B cell (primary cell): ENCODE results near the gene TSTD2. TPM values are rescaled to one million over a fixed set of nuclear protein-coding genes. Genes with fewer than 3 reads are reported as not detected.

Experiments used
- ATAC-seq: fragments of 200-7000 bp; cut with Tn5 transposase; one replicate; pipeline ENCODE4 v1.10.0; 2021; ENCODE audit warnings: low read depth, mild to moderate bottlenecking, moderate number of reproducible peaks, moderate library complexity
- CTCF ChIA-PET: fragments of 350-600 bp; sonication (Branson Sonifier 250); formaldehyde crosslinking; loops from one replicate; lab custom pipeline; 2021; ENCODE audit warnings: antibody characterized with exemption, inconsistent platforms; lab: Charles Lee
- POLR2A ChIA-PET: fragments of 350-600 bp; sonication (Branson Sonifier 250); formaldehyde crosslinking; loops from one replicate; lab custom pipeline; 2021; ENCODE audit warnings: antibody characterized with exemption; lab: Charles Lee
- DNase-seq: peaks from one replicate; pipeline ENCODE4 v3.0.0; 2013
- H2AFZ ChIP-seq: 2 replicates; pipeline ENCODE4 v1.6.1; 2012; ENCODE audit warnings: mild to moderate bottlenecking, low read depth, low read length; ENCODE audit not compliant: insufficient read depth, poor library complexity, severe bottlenecking
- H3K27ac ChIP-seq, 2 donors: 1 replicate in 1 of 2; 2 replicates in 1 of 2; pipeline ENCODE4 v1.5.1; 2012 to 2013; ENCODE audit warnings: low read length in 2 of 2, mild to moderate bottlenecking in 2 of 2, moderate library complexity in 1 of 2
- H3K27me3 ChIP-seq, 4 experiments: fragments of 200-600 bp in 1 of 4; sonication (generic) in 1 of 4; replicated peaks in 1 of 4; 1 replicate in 2 of 4; 2 replicates in 2 of 4; pipeline versions ENCODE4 v1.6.1 to v1.7.0; 2013 to 2016; ENCODE audit warnings: low read length in 3 of 4, mild to moderate bottlenecking in 2 of 4, mixed read lengths in 1 of 4, moderate library complexity in 1 of 4; ENCODE audit not compliant: insufficient read depth in 4 of 4, control insufficient read depth in 3 of 4; ENCODE audit errors: control extremely low read depth in 1 of 4
- H3K36me3 ChIP-seq, 2 experiments: replicated peaks in 1 of 2; 1 replicate in 1 of 2; 2 replicates in 1 of 2; pipeline versions ENCODE4 v1.6.1 to v1.7.1; 2013; ENCODE audit warnings: low read length in 1 of 2; ENCODE audit not compliant: insufficient read depth in 2 of 2, control insufficient read depth in 1 of 2; ENCODE audit errors: control extremely low read depth in 1 of 2, extremely low read depth in 1 of 2
- H3K4me1 ChIP-seq, 2 donors: fragments of 200-600 bp in 1 of 2; sonication (generic) in 1 of 2; 1 replicate in 1 of 2; 2 replicates in 1 of 2; pipeline versions ENCODE4 v1.5.1 to v1.6.1; 2013 to 2017; ENCODE audit warnings: low read length in 2 of 2; ENCODE audit not compliant: control insufficient read depth in 2 of 2, insufficient read depth in 2 of 2
- H3K4me2 ChIP-seq: replicated peaks from 2 replicates; pipeline ENCODE3; 2012; ENCODE audit warnings: mild to moderate bottlenecking, low read depth, low read length; ENCODE audit not compliant: poor library complexity, severe bottlenecking
- H3K4me3 ChIP-seq, 5 experiments: fragments of 200-600 bp in 1 of 5; sonication (generic) in 1 of 5; 1 replicate in 3 of 5; 2 replicates in 2 of 5; pipeline versions ENCODE4 v1.5.1 to v1.7.0; 2011 to 2016; ENCODE audit warnings: low read length in 4 of 5, mild to moderate bottlenecking in 4 of 5, low read depth in 2 of 5, control low read depth in 1 of 5, moderate library complexity in 1 of 5; ENCODE audit not compliant: insufficient read depth in 1 of 5; ENCODE audit errors: control extremely low read depth in 1 of 5, extremely low read depth in 1 of 5
- H3K79me2 ChIP-seq: fragments of 200-600 bp; sonication (generic); one replicate; pipeline ENCODE4 v1.6.0; 2016; ENCODE audit warnings: low read length; ENCODE audit not compliant: control insufficient read depth, insufficient read depth
- H3K9ac ChIP-seq: fragments of 200-600 bp; sonication (generic); 2 replicates; pipeline ENCODE4 v1.6.1; 2017; ENCODE audit warnings: mild to moderate bottlenecking, low read length, moderate library complexity
- H3K9me3 ChIP-seq, 3 donors: one replicate each; pipeline versions ENCODE4 v1.6.1 to v1.7.1; 2013; ENCODE audit warnings: low read length in 2 of 3; ENCODE audit not compliant: control insufficient read depth in 2 of 3, insufficient read depth in 1 of 3; ENCODE audit errors: control extremely low read depth in 1 of 3
- H4K20me1 ChIP-seq: 2 replicates; pipeline ENCODE4 v1.6.0; 2012; ENCODE audit warnings: mild to moderate bottlenecking, low read length; ENCODE audit not compliant: insufficient read depth, control insufficient read depth, poor library complexity, severe bottlenecking
- H3K27ac Mint-ChIP-seq: one replicate; pipeline ENCODE4 v1.8.0; 2021; ENCODE audit warnings: mixed read lengths
- H3K27me3 Mint-ChIP-seq: one replicate; pipeline ENCODE4 v1.8.0; 2021; ENCODE audit warnings: mixed read lengths
- H3K4me1 Mint-ChIP-seq: one replicate; pipeline ENCODE4 v1.8.0; 2021; ENCODE audit warnings: mixed read lengths
- H3K4me3 Mint-ChIP-seq: one replicate; pipeline ENCODE4 v1.8.0; 2021; ENCODE audit warnings: mixed read lengths
- H3K9me3 Mint-ChIP-seq: one replicate; pipeline ENCODE4 v1.8.0; 2022; ENCODE audit warnings: mixed read lengths; ENCODE audit not compliant: insufficient read depth
- CTCF ChIP-seq: fragments of 200-600 bp; IDR thresholded peaks from one replicate; pipeline ENCODE4 v1.8.0; 2022; ENCODE audit warnings: antibody characterized with exemption, mild to moderate bottlenecking
- EZH2 ChIP-seq: IDR thresholded peaks from 2 replicates; pipeline ENCODE4 v1.6.1; 2012; ENCODE audit warnings: borderline replicate concordance, low read depth, mild to moderate bottlenecking, moderate library complexity, low read length; ENCODE audit not compliant: insufficient read depth, poor library complexity, severe bottlenecking
- WGBS: methylation state at CpG from one replicate; pipeline ENCODE4 v1.1.5; 2013; ENCODE audit warnings: missing lambda C conversion rate; ENCODE audit not compliant: insufficient coverage; 5-methylcytosine and 5-hydroxymethylcytosine counted together
- intact Hi-C: fragments of 100-400 bp; cut with micrococcal nuclease; formaldehyde crosslinking; loops from one replicate; pipeline ENCODE4 v1.10.0; 2022
- polyA plus RNA-seq: library from polyadenylated mRNA; depleted of rRNA; stranded (reverse); fragments of >200 nt; gene quantifications from 2 replicates; pipeline ENCODE4 v1.2.3, GENCODE V29; 2012
- total RNA-seq, 2 donors: library from RNA; stranded (reverse); fragments of 120-200 nt in 1 of 2; gene quantifications; 1 replicate in 1 of 2; 2 replicates in 1 of 2; pipeline versions ENCODE4 v1.2.3 to v1.2.4, GENCODE V29; 2013 to 2022

Gene TSTD2
- total and polyA plus RNA-seq, 2 donors (not counting 1 experiment from before 2014, with no cell fraction given) = 12.7 to 29.2 TPM

GRCh38 chr9:97675655-97676054 lies 42.5 kb upstream of the TSTD2 start:
- TF ChIP-seq CTCF (no peak), EZH2 (no peak)
- Histone ChIP-seq H3K4me2 (no peak overlapping the region), H2AFZ (no peak overlapping the region), H3K36me3 (peaks cover 3 to 72% of the 10 kb centered on the region in 2 experiments), H3K4me3 (no peak overlapping the region), H4K20me1 (no peaks in the 10 kb centered on the region), H3K9ac (no peak overlapping the region), H3K27ac (no peak overlapping the region), H3K79me2 (no peaks in the 10 kb centered on the region), H3K4me1 (no peaks in the 10 kb centered on the region), H3K27me3 (no peaks in the 10 kb centered on the region), H3K9me3 (no peaks in the 10 kb centered on the region)
- no peaks in the 10 kb centered on the region for H3K27me3 Mint-ChIP-seq
- no peaks in the 10 kb centered on the region for H3K9me3 Mint-ChIP-seq
- intact Hi-C loops = no loop called here
- H3K4me1 Mint-ChIP-seq = no peaks in the 10 kb centered on the region
- ChIA-PET POLR2A (no interaction called here), CTCF (no interaction called here)
- ATAC-seq (no peak), DNase-seq (no peak)
- H3K27ac Mint-ChIP-seq = no peak overlapping the region
- WGBS = 80% methylated on average over 1 of the region's 3 CpGs
- no peak overlapping the region for H3K4me3 Mint-ChIP-seq

- ATAC-seq (no peak), DNase-seq (no peak)
- Mint-ChIP-seq H3K27me3 (no peaks in the 10 kb centered on the region), H3K27ac (peak overlapping the region; percentile 21), H3K4me1 (no peaks in the 10 kb centered on the region), H3K9me3 (no peaks in the 10 kb centered on the region), H3K4me3 (no peak overlapping the region)
- intact Hi-C loops = no loop called here
- Histone ChIP-seq H3K79me2 (no peaks in the 10 kb centered on the region), H3K9ac (no peak overlapping the region), H3K27me3 (no peaks in the 10 kb centered on the region), H3K4me2 (no peak overlapping the region), H4K20me1 (no peaks in the 10 kb centered on the region), H3K4me3 (no peak overlapping the region), H3K27ac (no peak overlapping the region), H3K36me3 (peaks cover 3 to 88% of the 10 kb centered on the region in 2 experiments), H2AFZ (no peak overlapping the region), H3K9me3 (no peaks in the 10 kb centered on the region), H3K4me1 (no peaks in the 10 kb centered on the region)
- 100% methylated on average over 1 of the region's 3 CpGs for WGBS
- ChIA-PET POLR2A (no interaction called here), CTCF (interaction anchor here (1.4 kb wide), 1 partner anchor 14 kb away, joined by 4 read pairs; no protein-coding TSS in a partner anchor)
- TF ChIP-seq CTCF = no peak
- TF ChIP-seq EZH2 = no peak
Measured at GRCh38 chr9:97673922-97674321, 40.8 kb upstream of the TSTD2 start.
